ENCODE results near the gene SMAD7. TPM values are rescaled to one million over a fixed set of nuclear protein-coding genes. Genes with fewer than 3 reads are reported as not detected.

Gene SMAD7
- total RNA-seq (2022; extraction: Qiagen RNA extraction; ENCODE audit: low read depth), result 20.2 to 25.4 TPM (median 24.0 TPM) in 5 replicates

GRCh38 chr18:48950536-48951447 lies at the start of gene SMAD7:
SMAD7 (minus strand) TSS chr18:48950965; CDS start chr18:48950424, 541 bp downstream.

